SK-MEL-5 (cell line): ENCODE measurements around the gene KLK4. TPM values are rescaled to one million over a fixed set of nuclear protein-coding genes. Genes with fewer than 3 reads are reported as not detected.
A peak's percentile ranks its signal among the peaks of the same experiment; 100 is the strongest.

ENCODE experiments used
- DNase-seq: peaks from one replicate; pipeline ENCODE4 v3.0.0-alpha.2; 2016; ENCODE audit warnings: low read depth, low spot score
- in situ Hi-C: cut with HindIII; loops from 2 replicates; pipeline ENCODE4 v1.10.0; 2016; ENCODE audit warnings: low sequenced_read_pairs, high pct_unique_total_duplicates, low pct_unique_long_range_greater_than_20kb
- polyA plus RNA-seq, 2 experiments: library from polyadenylated mRNA; depleted of rRNA; stranded (reverse); fragments of >200 nt; gene quantifications; 2 replicates each; pipeline ENCODE4 v1.2.3, GENCODE V29; 2015
- total RNA-seq: library from RNA; depleted of rRNA; stranded (reverse); fragments of >200 nt; shearing (Covaris generic); gene quantifications from 2 replicates; pipeline ENCODE4 v1.2.3, GENCODE V29; 2014; rRNA removed

Gene KLK4
- total RNA-seq: 1.0 TPM in 1 of 2 replicates, not detected in the other
- polyA plus RNA-seq (2015; cell fraction: cytosol; rRNA removed): 0.25 and 0.95 TPM in 2 replicates
- not detected in 2 replicates for polyA plus RNA-seq (2015; cell fraction: nucleus; rRNA removed)

DNA sequence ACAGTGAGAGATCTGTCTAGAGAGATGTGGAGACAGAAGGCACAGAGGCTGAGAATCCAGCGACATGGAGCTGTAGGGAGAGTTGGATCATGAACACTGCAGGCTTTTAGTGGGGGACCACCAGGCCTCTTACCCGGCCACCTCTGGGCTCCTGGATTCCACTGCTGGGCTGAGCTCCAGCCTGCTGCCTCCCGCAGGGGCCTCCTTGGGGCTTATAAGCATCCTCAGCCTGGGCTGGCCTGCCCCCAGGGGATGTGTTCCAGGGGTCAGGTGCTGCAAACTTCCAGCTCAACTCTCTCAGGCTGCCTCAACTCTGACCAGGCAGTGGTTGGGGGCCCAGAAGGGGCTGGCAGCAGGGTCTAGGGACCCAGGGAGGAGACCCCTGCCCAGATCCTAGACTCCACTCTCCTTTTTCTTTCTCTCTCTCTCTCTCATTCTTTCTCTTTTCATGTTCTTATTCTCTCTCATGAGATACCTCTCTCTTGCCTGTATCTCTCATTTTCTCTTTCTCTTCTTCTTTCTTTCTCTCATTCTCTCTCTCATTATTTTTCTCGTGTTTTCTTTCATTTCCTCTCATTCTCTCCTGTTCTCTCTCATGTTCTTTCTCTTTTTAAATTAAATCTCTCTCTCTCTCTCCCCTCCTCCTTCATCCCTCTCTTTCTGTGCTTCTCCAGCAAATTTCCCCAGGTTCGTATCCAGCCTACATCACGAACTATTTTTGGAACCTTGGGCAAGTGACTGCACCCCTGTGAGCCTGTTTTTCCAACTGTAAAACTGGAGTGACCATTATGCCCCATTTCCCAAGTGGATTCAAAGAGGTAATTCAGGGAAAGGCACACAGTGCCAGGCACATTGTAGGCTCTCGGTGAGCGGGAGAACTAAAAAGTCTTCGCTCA, at the start of gene KLK4:
Gene KLK4 (minus strand): TSS at position 190 of the 896 bp plus-strand sequence. CDS start 657 bp downstream, outside the sequence.
- in situ Hi-C loops: no loop called here

GRCh38 chr19:50959731-50960500, 48.7 kb upstream of the KLK4 start:
- in situ Hi-C loops: no loop called here
- DNase-seq: peak; percentile 17

More for the DNA sequence above, at the start of gene KLK4:
- no peak for DNase-seq

DNA sequence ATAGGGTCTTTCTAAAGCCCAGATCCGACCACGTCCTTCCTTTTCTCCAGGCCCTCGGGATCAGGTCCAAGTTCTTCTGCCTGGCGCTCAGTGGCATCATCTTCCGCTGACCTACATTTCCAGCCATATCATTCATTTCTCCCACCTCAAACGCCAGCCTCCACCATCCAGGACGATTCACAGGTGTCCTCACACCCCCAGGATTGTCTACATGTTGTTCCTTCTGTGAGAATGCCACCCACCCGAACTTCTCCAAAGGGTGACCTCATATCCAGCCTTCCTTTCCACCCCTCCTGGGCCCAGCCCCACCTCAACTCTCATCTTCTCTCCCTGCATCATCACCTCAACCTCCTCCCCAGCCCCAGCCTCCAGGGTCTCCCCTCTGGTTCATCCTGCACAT, 46.4 kb upstream of the KLK4 start:
- DNase-seq: no peak
- in situ Hi-C loops: no loop called here

DNA sequence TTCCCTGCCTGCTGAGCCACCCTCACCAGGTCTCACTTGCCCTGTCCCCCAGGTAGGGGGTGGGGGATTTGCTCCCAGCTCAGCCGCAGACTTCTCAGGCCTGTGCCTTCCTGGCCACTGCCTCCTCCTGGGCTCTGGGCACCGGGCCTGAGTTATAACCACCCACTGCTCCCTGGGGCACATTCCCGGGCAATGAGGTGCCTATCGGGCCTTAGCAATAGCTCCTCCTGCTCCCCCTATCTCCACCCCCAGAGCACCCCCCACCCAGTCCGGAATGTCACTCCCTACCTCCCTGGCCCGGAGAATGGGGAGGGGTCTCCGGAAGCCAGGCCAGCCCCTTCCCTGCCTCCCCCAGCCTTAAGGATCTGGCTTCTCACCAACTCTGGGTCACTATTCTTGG, 41.7 kb upstream of the KLK4 start, which contains the start of gene KLK5:
Gene KLK5 (minus strand): TSS at position 129 of the 400 bp plus-strand sequence. CDS start 381 bp downstream, outside the sequence.
- in situ Hi-C loops: no loop called here
- no peak for DNase-seq

- DNase-seq: no peak
- in situ Hi-C loops: no loop called here
Measured at GRCh38 chr19:50949861-50950260, 38.7 kb upstream of the KLK4 start.

DNA sequence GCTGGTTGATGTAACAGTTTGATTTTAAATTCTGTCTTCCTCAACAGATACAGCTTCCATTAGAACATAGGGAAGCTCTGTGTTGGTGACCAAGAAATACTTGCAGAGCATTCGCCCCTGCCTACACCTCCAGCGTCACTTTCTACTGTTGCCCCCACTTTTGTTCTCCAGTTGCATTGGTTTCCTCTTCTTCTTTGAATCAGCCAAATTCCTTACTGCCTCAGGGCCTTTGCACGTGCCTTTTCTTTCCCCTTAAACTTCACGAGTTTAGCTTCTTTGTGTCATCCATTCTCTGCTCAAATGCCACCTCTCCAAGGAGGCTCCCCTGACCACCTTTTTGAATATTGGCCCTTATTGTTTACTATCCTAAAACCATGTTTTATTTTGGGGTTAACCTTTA, 35.9 kb upstream of the KLK4 start:
- in situ Hi-C loops: no loop called here
- no peak for DNase-seq

DNA sequence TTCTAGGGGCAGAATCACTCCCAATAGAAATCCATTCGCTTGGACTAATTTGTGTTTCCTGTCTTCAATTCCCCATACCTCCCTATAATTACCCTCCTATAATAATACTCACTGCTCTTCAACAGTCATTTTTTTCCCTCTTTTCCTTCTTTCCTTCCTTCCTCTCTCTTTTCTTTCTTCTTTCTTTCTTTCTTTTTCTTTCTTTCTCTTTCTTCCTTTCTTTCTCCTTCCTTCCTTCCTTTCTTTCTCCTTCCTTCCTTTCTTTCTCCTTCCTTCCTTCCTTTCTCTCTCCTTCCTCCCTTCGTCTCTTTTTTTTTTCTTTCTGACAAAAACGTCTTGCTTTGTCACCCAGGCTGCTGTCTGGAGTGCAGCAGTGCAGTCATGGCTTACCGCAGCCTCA, 33.6 kb upstream of the KLK4 start:
- in situ Hi-C loops: no loop called here
- no peak for DNase-seq

DNA sequence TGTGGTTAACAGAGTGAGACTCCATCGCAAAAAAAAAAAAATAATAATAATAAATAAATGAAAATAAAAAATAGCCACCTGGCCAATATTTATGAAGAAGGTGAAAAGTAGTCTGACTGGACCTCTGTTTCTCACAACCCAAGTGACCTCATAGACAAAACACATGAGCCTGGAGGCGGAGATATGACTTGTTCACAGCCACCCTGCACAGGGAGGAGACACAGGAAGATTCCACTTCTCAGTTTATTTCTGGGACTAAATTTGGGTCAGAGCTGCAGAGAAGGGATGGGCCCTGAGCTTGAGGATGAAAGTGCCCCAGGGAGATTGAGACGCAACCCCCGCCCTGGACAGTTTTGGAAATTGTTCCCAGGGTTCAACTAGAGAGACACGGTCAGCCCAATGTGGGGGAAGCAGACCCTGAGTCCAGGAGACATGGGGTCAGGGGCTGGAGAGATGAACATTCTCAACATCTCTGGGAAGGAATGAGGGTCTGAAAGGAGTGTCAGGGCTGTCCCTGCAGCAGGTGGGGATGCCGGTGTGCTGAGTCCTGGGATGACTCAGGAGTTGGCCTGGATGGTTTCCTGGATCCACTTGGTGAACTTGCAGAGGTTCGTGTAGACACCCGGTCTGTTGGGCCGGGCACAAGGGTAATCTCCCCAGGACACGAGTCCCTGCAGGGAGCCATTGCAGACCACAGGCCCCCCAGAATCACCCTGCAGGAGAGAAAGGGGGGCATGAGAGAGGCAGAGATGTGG, 32.1 kb upstream of the KLK4 start:
- no peak for DNase-seq
- in situ Hi-C loops: no loop called here

GRCh38 chr19:50939596-50939995, 28.4 kb upstream of the KLK4 start:
- in situ Hi-C loops: no loop called here
- DNase-seq: no peak

- in situ Hi-C loops: no loop called here
- DNase-seq: no peak
Measured at GRCh38 chr19:50933640-50934039, 22.4 kb upstream of the KLK4 start.

- DNase-seq: no peak
- in situ Hi-C loops: no loop called here
Measured at GRCh38 chr19:50932690-50933083, 21.5 kb upstream of the KLK4 start.

GRCh38 chr19:50932018-50932689, 21.0 kb upstream of the KLK4 start:
- DNase-seq: no peak

DNA sequence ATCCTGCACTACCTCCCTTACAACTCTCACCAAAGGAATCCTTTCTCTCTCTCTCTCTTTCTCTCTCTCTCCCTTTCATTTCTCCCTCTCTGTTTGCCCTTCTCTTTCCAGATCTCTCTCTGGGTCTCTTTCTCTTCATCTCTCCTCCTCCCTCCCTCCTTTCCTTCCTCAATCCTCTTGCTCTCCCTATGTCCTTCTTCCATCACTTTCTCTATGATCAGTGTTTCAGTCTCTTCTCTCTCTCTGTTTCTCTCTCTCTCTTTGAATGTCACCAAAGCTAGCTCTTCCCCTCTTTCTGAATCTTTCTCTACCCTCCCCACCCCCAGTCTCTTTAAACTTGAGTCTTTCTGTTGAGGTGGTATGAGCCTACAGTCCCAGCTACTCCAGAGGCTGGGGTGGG, 19.8 kb upstream of the KLK4 start:
- in situ Hi-C loops: no loop called here
- no peak for DNase-seq

More at GRCh38 chr19:50932018-50932689, 21.0 kb upstream of the KLK4 start:
- in situ Hi-C loops: no loop called here

DNA sequence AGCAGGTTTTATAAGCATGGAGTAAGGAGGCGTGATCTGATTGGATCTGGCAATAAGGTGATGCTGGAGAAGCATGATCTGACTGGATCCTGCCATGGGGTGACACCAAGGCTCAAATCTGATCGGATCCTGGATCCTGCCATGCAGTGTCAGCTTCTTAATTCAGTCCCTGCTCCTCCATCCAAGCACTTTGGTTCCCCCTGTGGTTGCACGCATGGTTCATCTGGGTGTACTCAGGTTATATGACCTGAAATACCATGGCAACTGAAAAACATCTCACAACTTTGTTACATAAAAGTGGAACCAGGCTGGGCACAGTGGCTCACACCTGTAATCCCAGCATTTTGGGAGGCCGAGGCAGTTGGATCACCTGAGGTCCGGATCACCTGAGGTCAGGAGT, 17.6 kb upstream of the KLK4 start:
- DNase-seq: no peak
- in situ Hi-C loops: no loop called here

DNA sequence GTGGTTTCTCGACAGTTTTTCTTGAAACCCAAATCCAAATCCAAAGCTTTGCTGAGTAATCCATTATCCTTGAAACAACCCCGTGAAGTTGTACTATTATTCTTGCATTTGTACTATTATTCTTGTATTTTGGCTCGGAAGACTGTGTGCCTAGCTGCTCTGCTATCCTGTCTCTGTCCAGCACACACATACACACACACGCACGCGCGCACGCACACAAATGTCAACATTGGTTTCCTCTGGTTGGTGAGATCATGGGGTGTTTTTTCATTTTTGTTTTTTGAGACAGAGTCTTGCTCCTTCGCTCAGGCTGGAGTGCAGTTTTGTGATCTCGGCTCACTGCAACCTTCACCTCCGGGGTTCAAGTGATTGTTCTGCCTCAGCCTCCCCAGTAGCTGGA, 14.9 kb upstream of the KLK4 start:
- in situ Hi-C loops: no loop called here
- no peak for DNase-seq

- DNase-seq: no peak
- in situ Hi-C loops: no loop called here
Measured at GRCh38 chr19:50925734-50926133, 14.5 kb upstream of the KLK4 start.

DNA sequence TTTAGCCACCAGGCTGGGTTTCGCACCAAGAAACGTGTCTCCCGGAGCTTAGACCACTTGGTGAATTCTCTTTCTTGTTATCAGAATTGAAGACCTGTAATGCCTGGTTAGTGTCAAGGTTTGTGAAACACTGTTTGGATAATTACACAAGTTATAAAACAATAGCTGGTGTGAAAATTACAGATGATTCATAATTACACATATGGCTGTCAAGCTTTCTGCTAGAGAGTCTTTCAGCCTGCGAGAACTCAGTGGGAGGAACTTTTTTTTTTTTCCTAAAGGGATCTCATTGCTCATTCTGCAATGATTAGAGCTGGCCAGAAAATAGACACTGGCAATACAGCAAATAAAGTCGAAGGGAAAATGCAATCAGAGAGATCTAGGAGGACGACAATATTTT, 13.4 kb upstream of the KLK4 start:
- no peak for DNase-seq
- in situ Hi-C loops: no loop called here
